Suppressor macrophage (primary cell): ENCODE data around the gene TAC4.

Experiments
- DNase-seq, 4 experiments: peaks; one replicate each; pipeline ENCODE4 v3.0.0-alpha.2; 2020 to 2022
- total RNA-seq, 17 experiments: gene quantifications; one replicate each; lab custom pipeline; 2026; ENCODE audit warnings: mixed read lengths in 6 of 17, inconsistent platforms in 3 of 17; lab: John Stamatoyannopoulos, UW

TAC4 gene, protein sequence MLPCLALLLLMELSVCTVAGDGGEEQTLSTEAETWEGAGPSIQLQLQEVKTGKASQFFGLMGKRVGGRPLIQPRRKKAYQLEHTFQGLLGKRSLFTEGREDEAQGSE
- 0 to 1.1 (median 0) reads per million in 17 experiments for total RNA-seq

DNA sequence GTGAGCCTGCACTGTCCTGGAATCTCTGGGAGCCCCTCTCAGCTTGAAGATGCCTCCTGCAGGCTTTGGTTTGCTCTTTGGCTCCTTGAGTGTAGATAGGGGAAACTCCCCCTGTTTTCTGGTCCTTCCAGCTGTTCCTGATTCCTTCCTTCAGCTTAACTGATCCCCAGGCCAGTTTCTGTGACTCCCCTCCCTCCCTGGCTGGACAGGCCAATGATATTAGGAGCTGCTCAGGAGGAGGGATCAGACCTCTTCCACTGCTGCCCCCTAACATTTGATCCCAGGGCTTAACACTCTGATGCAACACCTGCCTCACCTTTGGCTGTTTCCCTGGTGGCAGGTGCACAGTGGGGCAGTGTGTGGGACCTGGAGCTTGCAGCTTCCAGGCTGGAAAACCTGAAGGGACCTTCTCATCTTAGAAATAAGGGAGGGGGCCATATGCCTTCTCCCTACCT is at the start of gene TAC4:
TAC4 (minus strand) TSS at position 51 of the 455 bp plus-strand sequence. CDS start 52 bp downstream, outside the sequence.
- DNase-seq: no peak

- DNase-seq: no peak
Observed at GRCh38 chr17:49896860-49897259, 49.0 kb upstream of the TAC4 start.

DNA sequence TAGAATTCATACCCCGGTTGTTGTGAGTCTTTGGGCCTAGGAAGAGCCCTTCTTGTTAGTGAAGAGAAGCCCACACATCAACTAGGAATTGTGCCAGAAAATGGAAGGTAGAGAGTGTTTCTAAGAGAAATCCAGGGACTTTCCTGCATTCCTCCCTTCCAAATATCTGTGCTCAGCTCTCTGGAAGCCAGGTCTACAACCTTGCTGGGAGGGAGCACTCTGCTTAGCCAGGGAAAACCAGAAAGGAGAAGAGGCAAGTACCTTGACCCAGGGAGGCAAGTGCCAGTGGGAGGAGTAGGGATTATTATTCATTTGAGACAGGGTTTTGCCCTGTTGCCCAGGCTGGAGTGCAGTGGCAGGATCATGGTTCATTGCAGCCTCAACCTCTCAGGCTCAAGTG is 48.4 kb upstream of the TAC4 start:
- DNase-seq: no peak

GRCh38 chr17:49895812-49896211 is 47.9 kb upstream of the TAC4 start:
- no peak for DNase-seq

- DNase-seq: no peak
Observed at GRCh38 chr17:49894761-49895160, 46.9 kb upstream of the TAC4 start.

DNA sequence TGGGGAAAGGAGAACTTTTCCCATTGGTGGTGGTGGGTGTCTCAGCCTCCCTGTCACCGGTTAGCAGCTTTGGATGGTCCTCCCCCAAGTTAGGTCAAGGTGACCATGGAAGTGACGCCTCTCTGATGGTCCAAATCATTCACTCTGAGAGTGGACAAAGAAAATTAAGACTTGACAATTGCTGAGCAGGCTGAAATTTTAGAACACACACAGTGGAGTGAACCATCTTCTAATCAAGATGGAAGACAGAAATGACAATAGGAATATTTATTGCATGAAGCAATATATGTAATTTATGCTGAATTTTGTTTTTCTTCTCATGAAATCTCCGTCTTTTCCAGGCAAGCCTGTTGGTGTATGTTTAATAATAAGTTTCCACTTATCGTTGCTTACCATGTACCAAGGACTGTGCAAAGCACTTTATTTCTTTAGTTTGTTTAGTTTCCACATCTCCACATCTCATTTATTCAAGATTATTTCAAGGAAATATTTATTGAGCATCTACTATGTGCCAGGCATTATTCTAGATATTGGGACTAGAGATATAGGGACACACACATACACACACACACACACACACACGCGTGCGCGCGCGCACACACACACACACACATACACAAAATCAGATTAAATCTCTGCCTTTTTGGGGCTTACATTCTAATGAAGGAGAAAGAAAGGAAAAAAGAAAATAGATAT is 44.0 kb upstream of the TAC4 start:
- no peak for DNase-seq

DNA sequence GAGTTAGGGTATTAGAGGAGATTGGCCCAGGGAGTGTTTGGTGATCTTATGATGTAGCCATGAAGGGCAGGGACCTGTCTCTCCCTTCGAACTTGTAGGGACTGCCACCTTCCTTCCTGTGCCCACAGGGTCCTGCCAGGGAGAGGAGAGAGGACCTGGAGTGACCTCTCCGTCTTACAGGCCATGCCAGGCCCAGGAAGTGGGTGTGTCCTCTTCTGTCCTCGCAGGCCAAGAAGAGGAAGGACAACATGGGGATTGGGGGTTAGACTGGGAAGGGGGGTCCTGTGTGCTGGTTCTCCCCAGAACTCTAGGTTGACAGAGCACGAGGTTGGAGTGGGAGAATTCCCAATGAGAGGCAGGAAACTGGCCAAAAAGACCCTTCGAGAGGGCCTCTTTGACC is 43.4 kb upstream of the TAC4 start:
- DNase-seq: peak; percentile 23 to 62 (median 56)

GRCh38 chr17:49890852-49891251 is 43.0 kb upstream of the TAC4 start:
- DNase-seq: no peak

DNA sequence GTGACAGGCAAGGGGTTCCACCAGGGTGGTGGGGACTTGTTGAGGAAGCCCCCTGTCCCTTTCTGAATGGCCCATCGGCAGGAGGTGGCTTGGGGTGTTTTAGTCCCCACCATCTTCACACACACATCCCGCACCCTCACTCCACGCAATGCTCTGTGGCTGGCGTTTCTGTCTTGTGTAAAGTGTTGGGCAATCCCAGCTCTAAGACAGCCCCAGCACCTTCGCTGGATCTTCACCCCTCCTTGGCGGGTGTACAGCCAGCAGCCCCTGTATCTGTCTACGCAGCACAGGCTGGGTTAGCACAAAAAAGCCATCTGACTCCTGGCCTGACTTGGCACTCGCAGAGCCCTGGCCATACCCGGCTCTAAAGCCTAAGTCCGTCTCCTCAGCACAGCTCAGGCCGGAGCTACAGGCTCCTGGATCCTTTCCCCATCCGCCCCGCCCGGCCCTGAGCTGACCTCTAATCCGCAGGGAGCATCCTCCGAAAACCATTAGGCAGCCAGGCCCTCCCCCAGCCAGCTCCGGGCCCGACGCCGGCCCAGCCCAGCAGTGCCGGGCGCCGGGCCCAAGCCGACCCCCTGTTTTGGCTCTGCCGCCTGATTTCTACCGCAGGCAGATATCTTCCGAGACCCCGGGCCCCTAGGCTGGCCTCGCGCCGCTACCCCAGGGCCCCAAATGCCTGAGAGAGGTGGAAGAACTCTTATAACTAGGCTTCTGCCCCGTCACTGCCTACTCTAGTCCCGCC is 42.4 kb upstream of the TAC4 start:
- no peak for DNase-seq

GRCh38 chr17:49889500-49889899 is 41.6 kb upstream of the TAC4 start:
- no peak for DNase-seq

- DNase-seq: no peak
Observed at GRCh38 chr17:49887744-49888360, 40.0 kb upstream of the TAC4 start.

DNA sequence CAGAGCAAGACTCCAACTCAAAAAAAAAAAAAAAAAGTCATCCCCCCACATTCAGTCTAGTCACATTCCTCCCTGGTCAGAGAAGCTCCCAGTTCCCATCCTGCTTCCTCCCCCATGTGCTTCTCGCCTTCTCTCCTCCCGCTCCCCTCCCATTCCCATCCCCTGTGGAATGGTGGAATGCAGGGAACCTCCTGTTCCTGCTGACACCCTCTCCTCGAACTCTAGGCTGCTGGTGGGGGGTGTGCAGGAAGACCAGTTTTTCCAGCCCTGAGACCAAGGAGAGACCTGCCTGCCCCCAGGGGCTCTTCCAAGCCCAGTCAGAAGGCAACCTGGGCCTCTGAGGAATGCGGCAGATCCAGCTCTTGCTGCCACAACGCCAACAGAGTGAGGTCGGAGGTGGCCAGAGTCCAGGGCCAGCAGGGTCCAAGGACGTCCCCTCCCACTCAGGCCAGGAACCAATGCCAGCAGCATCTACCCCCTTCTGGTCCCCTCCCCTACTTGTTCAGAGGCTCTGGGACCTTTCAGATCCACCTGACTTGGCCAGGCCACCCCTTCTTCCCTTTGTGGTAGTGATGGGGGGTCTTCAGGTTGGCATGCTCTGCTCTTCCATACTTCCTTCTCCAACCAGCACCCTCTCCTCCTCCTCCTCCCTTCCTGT is 39.3 kb upstream of the TAC4 start:
- DNase-seq: no peak

- DNase-seq: no peak
Observed at GRCh38 chr17:49886036-49886435, 38.2 kb upstream of the TAC4 start.

DNA sequence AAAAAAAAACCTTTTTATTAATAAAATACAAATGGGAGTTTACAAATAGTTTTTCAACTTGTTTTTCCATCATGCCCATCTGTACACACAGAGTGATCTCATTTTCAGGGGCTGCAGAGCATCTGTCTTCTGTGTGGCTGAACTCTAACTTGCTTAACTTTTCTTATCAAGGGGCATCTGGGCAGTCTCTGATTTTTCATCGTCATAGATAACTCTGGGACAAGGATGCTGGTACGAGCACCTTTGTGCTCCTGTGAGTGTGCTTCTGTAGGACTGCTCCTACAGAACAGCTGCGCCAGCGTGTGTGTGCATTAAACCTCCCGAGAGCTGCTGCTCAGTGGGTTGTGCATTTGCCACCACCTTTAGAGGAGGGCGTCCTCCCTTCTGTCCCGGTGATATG is 34.6 kb upstream of the TAC4 start:
- no peak for DNase-seq

DNA sequence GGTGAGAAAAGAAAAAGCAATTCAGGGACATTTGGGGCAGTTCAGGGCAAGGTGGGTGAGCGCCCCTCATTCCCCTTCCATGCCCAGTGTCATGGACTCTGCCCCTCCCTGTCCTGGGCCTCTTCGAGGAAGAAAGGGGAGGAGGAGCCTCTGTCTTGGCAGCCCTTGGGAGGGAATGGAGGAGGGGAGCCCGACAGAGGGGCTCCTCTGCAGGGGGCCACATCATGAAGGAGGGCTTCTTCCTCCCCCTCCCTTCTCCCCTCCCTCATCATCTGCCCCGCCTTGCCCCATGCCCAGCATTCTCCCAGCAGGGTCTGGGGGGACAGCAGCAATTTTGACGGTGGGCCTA is 33.2 kb upstream of the TAC4 start:
- no peak for DNase-seq

- DNase-seq: peak; percentile 68 to 87 (median 78)
Observed at GRCh38 chr17:49880291-49881053, 32.6 kb upstream of the TAC4 start.

- no peak for DNase-seq
Observed at GRCh38 chr17:49878931-49879904, 31.3 kb upstream of the TAC4 start.

DNA sequence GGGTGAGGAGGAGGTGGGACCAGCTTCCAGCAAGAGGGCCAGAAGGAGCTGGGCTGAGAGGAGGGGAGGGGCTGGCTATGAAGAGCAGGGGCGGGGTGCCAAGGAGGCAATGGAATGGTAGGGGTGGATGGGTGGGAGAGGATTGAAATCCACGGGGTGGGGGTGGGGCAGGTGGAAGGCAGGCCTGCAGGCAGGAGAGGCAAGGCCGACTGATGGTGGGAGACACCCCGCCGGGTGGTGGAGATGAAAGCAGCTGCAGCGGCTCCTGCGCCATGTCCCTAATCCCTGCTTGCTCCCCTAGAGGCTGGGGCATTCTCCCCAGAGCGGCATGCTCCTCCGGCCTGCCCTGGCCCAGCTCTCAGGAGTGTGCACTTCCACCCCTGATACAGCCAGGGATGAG is 27.8 kb upstream of the TAC4 start:
- DNase-seq: no peak

DNA sequence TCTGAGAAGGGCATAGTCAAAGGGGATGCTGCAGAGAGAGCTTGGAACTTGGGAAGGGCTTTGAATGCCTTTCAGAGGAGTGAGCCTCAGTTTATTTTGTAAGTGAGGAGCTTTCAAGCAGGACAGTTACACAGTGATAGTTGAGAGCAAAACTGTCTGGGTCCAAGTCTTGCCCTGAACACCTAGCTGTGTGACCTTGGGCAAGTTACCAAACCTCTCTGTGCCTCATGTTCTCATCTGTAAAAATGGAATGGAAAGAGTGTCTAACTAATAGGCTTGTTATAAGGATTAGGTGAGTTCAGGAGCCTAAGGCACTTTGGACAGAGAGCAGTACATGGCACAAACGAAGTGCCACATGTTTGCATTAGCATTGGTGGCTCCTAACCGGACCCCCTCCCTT is 27.0 kb upstream of the TAC4 start:
- DNase-seq: no peak

- DNase-seq: no peak
Observed at GRCh38 chr17:49873926-49874325, 26.1 kb upstream of the TAC4 start.

DNA sequence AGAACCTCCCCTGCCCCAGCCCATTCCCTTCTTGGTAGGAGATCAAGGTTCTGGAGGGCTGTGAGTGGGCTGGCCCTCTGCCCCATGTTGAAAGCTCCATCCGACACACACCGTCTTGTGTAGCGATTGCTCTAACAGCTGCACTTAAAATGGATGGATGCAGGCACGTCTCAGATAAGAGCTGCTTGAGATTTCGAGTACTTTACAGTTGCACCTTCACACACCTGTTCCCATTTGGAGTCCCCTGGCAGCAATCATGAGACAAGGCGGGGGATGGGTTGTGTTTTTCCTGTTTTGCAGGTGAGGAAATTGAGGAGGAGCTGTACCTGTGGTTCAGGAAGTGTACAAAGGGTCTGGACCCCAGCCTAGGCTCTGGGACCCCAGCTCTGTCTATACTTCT is 25.6 kb upstream of the TAC4 start:
- no peak for DNase-seq
